Measurements from ENCODE around the gene RGS6.

Gene RGS6

GRCh38 chr14:72418806-72419205, 486.6 kb downstream of the RGS6 start:
- no peak for DNase-seq

GRCh38 chr14:72419226-72419775, 487.1 kb downstream of the RGS6 start:
- no peak for DNase-seq

GRCh38 chr14:72420749-72421474, 488.7 kb downstream of the RGS6 start:
- peak; percentile 1 for DNase-seq

- DNase-seq, result no peak
These were observed 491.7 kb downstream of the RGS6 start for GRCh38 chr14:72423957-72424356.

GRCh38 chr14:72430457-72430856, 498.2 kb downstream of the RGS6 start:
- DNase-seq, result no peak

GRCh38 chr14:72432748-72433147, 500.5 kb downstream of the RGS6 start:
- DNase-seq, result no peak

- no peak for DNase-seq
These were observed 501.3 kb downstream of the RGS6 start for GRCh38 chr14:72433511-72433910.

GRCh38 chr14:72434856-72435255, 502.6 kb downstream of the RGS6 start:
- DNase-seq, result no peak

- no peak for DNase-seq
These were observed 507.5 kb downstream of the RGS6 start for GRCh38 chr14:72439707-72440106.

- DNase-seq, result no peak
These were observed 511.0 kb downstream of the RGS6 start for GRCh38 chr14:72443256-72443655.

- DNase-seq, result no peak
These were observed 511.8 kb downstream of the RGS6 start for GRCh38 chr14:72443991-72444441.

- no peak for DNase-seq
These were observed 512.5 kb downstream of the RGS6 start for GRCh38 chr14:72444701-72445100.

GRCh38 chr14:72448212-72448611, 516.0 kb downstream of the RGS6 start:
- DNase-seq, result no peak

GRCh38 chr14:72450473-72451044, 518.3 kb downstream of the RGS6 start:
- no peak for DNase-seq

GRCh38 chr14:72451054-72451972, 519.1 kb downstream of the RGS6 start:
- DNase-seq, result no peak

- DNase-seq, result no peak
These were observed 520.5 kb downstream of the RGS6 start for GRCh38 chr14:72452774-72453173.

GRCh38 chr14:72454388-72455160, 522.3 kb downstream of the RGS6 start:
- DNase-seq, result no peak

- no peak for DNase-seq
These were observed 525.4 kb downstream of the RGS6 start for GRCh38 chr14:72457641-72458040.

GRCh38 chr14:72462056-72462455, 529.8 kb downstream of the RGS6 start:
- no peak for DNase-seq

- DNase-seq, result no peak
These were observed 531.1 kb downstream of the RGS6 start for GRCh38 chr14:72463291-72463866.

- no peak for DNase-seq
These were observed 532.0 kb downstream of the RGS6 start for GRCh38 chr14:72464226-72464625.

GRCh38 chr14:72466325-72466724, 534.1 kb downstream of the RGS6 start:
- no peak for DNase-seq

All from NCI-H146 (cell line).